GM03348 (cell line): Measurements from ENCODE around the gene LURAP1L.
"Not testable (repeated sequence)": the region's sequence is repeated elsewhere in the genome, so short reads cannot be mapped to it uniquely, and the experiment has no call there.

Experiments used
- DNase-seq: peaks from one replicate; pipeline ENCODE4 v3.0.0; 2012; ENCODE audit warnings: low spot score

LURAP1L gene

DNA sequence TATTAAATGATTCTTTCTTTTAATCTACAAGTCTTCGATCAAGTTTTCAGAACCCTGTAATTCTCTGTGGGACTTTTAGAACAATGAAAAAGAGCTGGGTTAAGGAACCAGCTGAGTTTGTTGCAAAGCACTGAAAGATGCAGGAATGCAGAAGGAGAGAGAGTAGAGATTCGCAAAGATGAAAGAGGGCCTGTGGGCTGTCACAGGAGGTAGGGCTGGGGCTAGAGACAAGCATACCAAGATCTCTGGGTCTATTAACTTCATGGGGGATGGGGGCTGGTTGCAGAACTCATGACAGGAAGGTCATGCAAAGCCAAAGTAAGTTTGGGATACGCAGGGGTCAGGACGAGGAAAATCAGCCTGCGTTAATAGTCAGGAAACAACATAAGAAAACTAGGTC, 81.8 kb downstream of the LURAP1L start:
- no peak for DNase-seq

DNA sequence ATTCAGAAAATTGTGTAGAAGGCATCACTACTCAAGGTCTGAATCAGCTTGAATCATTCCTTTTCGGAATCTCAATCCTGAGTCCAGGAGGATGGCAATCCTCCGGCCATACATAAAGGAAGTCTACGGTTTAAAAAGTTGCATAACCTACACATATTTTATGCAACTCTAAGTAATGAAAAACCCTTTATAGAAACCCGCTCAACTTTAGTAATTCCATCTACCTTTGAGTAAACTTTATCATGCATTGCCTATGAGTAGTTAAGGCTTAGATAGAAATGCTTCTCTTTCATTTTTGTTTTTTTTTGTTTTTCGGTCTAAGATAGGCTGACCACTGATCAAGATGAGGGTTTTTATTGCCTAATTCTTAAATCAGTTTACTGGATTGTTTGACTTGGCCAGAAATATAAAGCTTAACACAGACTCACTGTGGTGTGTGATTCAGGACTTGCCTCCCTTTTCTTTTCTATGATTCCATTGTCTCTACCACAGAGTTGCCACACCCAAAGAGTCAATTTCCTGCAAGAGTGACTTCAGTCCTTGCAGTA, 85.0 kb downstream of the LURAP1L start:
- DNase-seq = peak; percentile 61

DNA sequence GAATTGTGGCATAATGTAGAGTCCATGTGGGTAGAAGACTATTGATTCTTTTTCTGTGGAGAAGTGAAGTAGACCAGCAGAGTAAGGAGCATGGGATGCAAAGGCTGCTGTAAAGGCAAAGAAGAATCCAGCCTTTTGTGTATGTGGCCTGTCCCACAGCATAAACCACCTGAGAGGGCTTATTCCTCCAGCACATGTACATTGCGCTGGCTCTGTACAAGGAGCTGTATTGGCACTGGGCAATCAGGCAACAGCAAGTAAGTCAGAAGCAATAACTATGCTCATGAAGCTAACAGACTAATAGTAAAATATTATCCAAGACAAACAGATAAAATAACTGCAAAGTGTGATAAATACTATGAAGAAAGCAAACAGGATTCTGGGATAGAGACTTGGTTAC, 86.2 kb downstream of the LURAP1L start:
- no peak for DNase-seq

DNA sequence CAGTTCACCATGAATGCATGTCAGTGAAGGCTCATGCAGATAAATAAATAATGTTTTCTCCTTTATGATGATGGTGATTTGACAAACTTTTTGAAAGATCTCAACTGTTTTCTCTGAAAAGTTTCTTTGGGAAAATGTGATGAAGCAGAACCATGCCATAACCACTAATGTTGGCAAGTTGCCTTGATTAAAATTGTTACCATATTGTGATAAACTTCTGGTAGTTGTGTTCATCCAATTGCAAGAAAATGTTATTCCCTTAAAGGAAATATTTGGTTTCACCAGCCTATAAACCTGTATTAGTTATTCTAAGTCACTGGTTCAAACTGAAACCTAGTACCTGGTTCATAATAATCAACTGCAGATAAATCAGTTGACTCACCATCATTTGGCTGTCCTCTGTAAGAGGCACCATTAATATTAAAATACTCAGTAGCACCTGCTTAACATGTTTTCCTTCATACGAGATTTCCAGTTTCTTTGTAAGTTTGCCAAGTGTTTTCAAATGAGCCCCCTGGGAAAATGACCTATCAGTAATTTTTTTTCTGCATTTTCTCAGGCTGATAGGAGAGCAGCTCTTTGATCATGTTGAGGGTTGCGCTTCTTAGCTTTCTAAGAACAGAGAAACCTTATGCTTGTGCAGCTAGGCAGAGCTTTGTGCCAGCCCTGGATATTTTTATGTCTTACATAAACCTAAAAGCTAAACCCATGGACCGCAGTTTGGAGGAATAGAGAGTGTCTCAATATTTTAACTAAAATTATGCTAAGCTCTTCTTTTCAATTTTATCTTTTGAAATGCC, 88.0 kb downstream of the LURAP1L start:
- DNase-seq = peak; percentile 4

DNA sequence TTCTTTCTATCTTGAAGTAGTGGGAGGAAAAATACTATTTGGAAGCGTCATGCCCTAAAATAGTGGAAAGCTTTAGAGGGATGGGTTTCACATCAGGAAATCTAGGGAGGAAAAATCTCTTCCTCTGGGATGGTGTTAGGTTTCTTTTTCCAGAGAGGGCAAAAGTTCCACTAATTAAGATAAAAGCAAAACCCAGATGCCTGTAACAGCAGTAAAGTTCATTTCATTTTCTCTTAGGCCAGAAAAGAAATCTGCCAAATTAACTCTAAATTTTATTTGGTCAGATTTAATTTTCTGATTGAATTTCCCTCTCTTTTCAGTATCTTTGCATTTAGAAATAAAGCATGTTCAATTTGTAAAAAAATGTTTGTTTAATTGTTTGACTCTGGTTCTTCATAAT, 88.8 kb downstream of the LURAP1L start:
- no peak for DNase-seq

DNA sequence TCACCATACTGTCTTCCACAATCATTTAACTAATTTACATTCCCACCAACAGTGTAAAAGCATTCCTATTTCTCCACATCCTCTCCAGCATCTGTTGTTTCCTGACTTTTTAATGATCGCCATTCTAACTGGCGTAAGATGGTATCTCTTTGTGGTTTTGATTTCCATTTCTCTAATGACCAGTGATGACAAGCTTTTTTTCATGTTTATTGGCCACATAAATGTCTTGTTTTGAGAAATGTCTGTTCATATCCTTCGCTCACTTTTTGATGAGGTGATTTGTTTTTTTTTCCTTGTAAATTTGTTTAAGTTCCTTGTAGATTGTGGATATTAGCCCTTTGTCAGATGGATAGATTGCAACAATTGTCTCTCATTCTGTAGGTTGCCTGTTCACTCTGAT, 90.6 kb downstream of the LURAP1L start:
- DNase-seq = not testable (repeated sequence)
